Testis (tissue), 2 donors: ENCODE data around the gene RHOD.

ENCODE experiments used
- POLR2A ChIP-seq: fragments of 450-650 bp; IDR thresholded peaks from one replicate; pipeline ENCODE4 v1.6.1; 2017; ENCODE audit warnings: antibody characterized with exemption, mild to moderate bottlenecking, moderate library complexity
- TF ChIP-seq, protein P1 (sequence below), 3 experiments: fragments of 450-650 bp in 2 of 3; fragments of 200-600 bp in 1 of 3; sonication (generic) in 1 of 3; IDR thresholded peaks; one replicate each; pipeline ENCODE4 v1.5.1; 2016 to 2019; ENCODE audit warnings: antibody characterized with exemption in 3 of 3, mild to moderate bottlenecking in 2 of 3, moderate library complexity in 1 of 3

DNA sequence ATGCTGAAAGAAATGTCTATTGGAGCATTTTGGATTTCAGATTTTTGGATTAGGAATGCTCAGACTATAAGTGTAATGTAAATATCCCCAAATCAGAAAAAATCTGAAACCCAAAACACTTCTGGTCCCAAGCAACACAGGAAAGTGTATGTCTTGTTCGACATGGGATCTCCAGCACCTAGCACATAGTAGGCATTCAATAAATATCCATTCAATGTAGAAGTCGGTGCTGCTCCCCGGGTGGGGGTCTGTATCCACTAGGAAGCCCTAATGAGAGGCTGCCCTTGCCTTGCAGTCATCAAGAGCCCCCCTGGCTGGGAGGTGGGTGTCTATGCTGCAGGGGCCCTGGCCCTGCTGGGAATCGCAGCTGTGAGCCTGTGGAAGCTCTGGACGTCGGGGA lies 22.3 kb upstream of the RHOD start:
- TF ChIP-seq, protein P1, sequence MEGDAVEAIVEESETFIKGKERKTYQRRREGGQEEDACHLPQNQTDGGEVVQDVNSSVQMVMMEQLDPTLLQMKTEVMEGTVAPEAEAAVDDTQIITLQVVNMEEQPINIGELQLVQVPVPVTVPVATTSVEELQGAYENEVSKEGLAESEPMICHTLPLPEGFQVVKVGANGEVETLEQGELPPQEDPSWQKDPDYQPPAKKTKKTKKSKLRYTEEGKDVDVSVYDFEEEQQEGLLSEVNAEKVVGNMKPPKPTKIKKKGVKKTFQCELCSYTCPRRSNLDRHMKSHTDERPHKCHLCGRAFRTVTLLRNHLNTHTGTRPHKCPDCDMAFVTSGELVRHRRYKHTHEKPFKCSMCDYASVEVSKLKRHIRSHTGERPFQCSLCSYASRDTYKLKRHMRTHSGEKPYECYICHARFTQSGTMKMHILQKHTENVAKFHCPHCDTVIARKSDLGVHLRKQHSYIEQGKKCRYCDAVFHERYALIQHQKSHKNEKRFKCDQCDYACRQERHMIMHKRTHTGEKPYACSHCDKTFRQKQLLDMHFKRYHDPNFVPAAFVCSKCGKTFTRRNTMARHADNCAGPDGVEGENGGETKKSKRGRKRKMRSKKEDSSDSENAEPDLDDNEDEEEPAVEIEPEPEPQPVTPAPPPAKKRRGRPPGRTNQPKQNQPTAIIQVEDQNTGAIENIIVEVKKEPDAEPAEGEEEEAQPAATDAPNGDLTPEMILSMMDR (IDR thresholded peaks at IDR 0.05), result no peak
- no peak for TF ChIP-seq POLR2A
